B cell (primary cell): ENCODE results near the gene MAPK10.

Source experiments
- EZH2 ChIP-seq: IDR thresholded peaks from 2 replicates; pipeline ENCODE4 v1.6.1; 2012; ENCODE audit warnings: borderline replicate concordance, low read depth, mild to moderate bottlenecking, moderate library complexity, low read length; ENCODE audit not compliant: insufficient read depth, poor library complexity, severe bottlenecking
- TF ChIP-seq, protein P1 (sequence below): fragments of 200-600 bp; IDR thresholded peaks from one replicate; pipeline ENCODE4 v1.8.0; 2022; ENCODE audit warnings: antibody characterized with exemption, mild to moderate bottlenecking

- no peak for TF ChIP-seq EZH2
- TF ChIP-seq, protein P1, sequence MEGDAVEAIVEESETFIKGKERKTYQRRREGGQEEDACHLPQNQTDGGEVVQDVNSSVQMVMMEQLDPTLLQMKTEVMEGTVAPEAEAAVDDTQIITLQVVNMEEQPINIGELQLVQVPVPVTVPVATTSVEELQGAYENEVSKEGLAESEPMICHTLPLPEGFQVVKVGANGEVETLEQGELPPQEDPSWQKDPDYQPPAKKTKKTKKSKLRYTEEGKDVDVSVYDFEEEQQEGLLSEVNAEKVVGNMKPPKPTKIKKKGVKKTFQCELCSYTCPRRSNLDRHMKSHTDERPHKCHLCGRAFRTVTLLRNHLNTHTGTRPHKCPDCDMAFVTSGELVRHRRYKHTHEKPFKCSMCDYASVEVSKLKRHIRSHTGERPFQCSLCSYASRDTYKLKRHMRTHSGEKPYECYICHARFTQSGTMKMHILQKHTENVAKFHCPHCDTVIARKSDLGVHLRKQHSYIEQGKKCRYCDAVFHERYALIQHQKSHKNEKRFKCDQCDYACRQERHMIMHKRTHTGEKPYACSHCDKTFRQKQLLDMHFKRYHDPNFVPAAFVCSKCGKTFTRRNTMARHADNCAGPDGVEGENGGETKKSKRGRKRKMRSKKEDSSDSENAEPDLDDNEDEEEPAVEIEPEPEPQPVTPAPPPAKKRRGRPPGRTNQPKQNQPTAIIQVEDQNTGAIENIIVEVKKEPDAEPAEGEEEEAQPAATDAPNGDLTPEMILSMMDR: no peak
Measured at GRCh38 chr4:86344127-86344526, 15.7 kb downstream of the MAPK10 start.
